Neuronal stem cell (in vitro differentiated cells): ENCODE data around the gene ZDHHC22.

ENCODE experiments used
- DNase-seq: peaks from one replicate; pipeline ENCODE4 v3.0.0-alpha.2; 2013; ENCODE audit warnings: low spot score
- H2AFZ ChIP-seq: one replicate; pipeline ENCODE4 v1.6.1; 2013; ENCODE audit warnings: mild to moderate bottlenecking, low read length, inconsistent platforms
- H2AK5ac ChIP-seq: 2 replicates; pipeline ENCODE4 v1.6.1; 2013; ENCODE audit warnings: low read depth, mild to moderate bottlenecking, inconsistent platforms, low read length, moderate library complexity, mixed read lengths
- H2BK120ac ChIP-seq: 2 replicates; pipeline ENCODE4 v1.6.1; 2013; ENCODE audit warnings: low read depth, mild to moderate bottlenecking, inconsistent platforms, low read length, moderate library complexity, mixed read lengths
- H2BK12ac ChIP-seq: one replicate; pipeline ENCODE4 v1.6.1; 2013; ENCODE audit warnings: low read length, inconsistent platforms
- H2BK15ac ChIP-seq: 2 replicates; pipeline ENCODE4 v1.6.1; 2013; ENCODE audit warnings: mild to moderate bottlenecking, low read length, inconsistent platforms, mixed read lengths
- H2BK5ac ChIP-seq: one replicate; pipeline ENCODE4 v1.6.1; 2013; ENCODE audit warnings: inconsistent platforms, mild to moderate bottlenecking, low read length, moderate library complexity
- H3K14ac ChIP-seq: one replicate; pipeline ENCODE4 v1.6.1; 2013; ENCODE audit warnings: low read length, inconsistent platforms
- H3K18ac ChIP-seq: 2 replicates; pipeline ENCODE4 v1.6.1; 2013; ENCODE audit warnings: low read length, inconsistent platforms
- H3K23ac ChIP-seq: 2 replicates; pipeline ENCODE4 v1.6.1; 2013; ENCODE audit warnings: low read depth, mild to moderate bottlenecking, mixed read lengths, low read length, inconsistent platforms; ENCODE audit not compliant: poor library complexity
- H3K27ac ChIP-seq: replicated peaks from 3 replicates; pipeline ENCODE4 v1.5.1; 2013; ENCODE audit warnings: low read length, inconsistent platforms
- H3K27me3 ChIP-seq, 3 experiments: 2 replicates each; pipeline ENCODE4 v1.6.1; 2013; ENCODE audit warnings: low read length in 3 of 3, mild to moderate bottlenecking in 2 of 3, inconsistent platforms in 1 of 3, low read depth in 1 of 3, mixed read lengths in 1 of 3, moderate library complexity in 1 of 3; ENCODE audit not compliant: control insufficient read depth in 3 of 3, insufficient read depth in 3 of 3
- H3K36me3 ChIP-seq, 2 donors: replicated peaks in 1 of 2; 2 replicates each; pipeline ENCODE4 v1.6.1; 2013; ENCODE audit warnings: low read length in 2 of 2; ENCODE audit not compliant: control insufficient read depth in 2 of 2, insufficient read depth in 2 of 2
- H3K4ac ChIP-seq: 2 replicates; pipeline ENCODE4 v1.6.1; 2013; ENCODE audit warnings: inconsistent platforms, mild to moderate bottlenecking, low read length, moderate library complexity
- H3K4me1 ChIP-seq, 2 donors: 1 replicate in 1 of 2; 2 replicates in 1 of 2; pipeline ENCODE4 v1.6.1; 2013; ENCODE audit warnings: low read length in 2 of 2, low read depth in 1 of 2; ENCODE audit not compliant: control insufficient read depth in 2 of 2, insufficient read depth in 1 of 2
- H3K4me2 ChIP-seq: one replicate; pipeline ENCODE4 v1.6.1; 2013; ENCODE audit warnings: mild to moderate bottlenecking, low read length, inconsistent platforms; ENCODE audit not compliant: insufficient read depth, poor library complexity, severe bottlenecking
- H3K4me3 ChIP-seq, 2 donors: 2 replicates each; pipeline ENCODE4 v1.5.1; 2013; ENCODE audit warnings: low read length in 2 of 2, mild to moderate bottlenecking in 2 of 2, inconsistent platforms in 1 of 2, moderate library complexity in 1 of 2
- H3K79me1 ChIP-seq: one replicate; pipeline ENCODE4 v1.6.1; 2013; ENCODE audit warnings: low read depth, mild to moderate bottlenecking, inconsistent platforms, low read length, moderate library complexity
- H3K9ac ChIP-seq: one replicate; pipeline ENCODE4 v1.6.1; 2013; ENCODE audit warnings: mild to moderate bottlenecking, low read depth, low read length, inconsistent platforms; ENCODE audit not compliant: poor library complexity
- H3K9me3 ChIP-seq, 2 donors: replicated peaks in 1 of 2; 2 replicates each; pipeline versions ENCODE3 to v1.6.1; 2013; ENCODE audit warnings: low read length in 2 of 2, mild to moderate bottlenecking in 2 of 2, inconsistent platforms in 1 of 2, low read depth in 1 of 2, mixed read lengths in 1 of 2, moderate library complexity in 1 of 2; ENCODE audit not compliant: control insufficient read depth in 2 of 2, insufficient read depth in 1 of 2
- H4K8ac ChIP-seq: one replicate; pipeline ENCODE4 v1.6.1; 2013; ENCODE audit warnings: low read depth, mild to moderate bottlenecking, inconsistent platforms, low read length, moderate library complexity
- H4K91ac ChIP-seq: one replicate; pipeline ENCODE4 v1.6.1; 2013; ENCODE audit warnings: low read length, low read depth, mild to moderate bottlenecking, inconsistent platforms; ENCODE audit not compliant: poor library complexity
- WGBS, 2 donors: extraction: QIAGEN DNeasy Blood & Tissue Kit; methylation state at CpG; one replicate each; pipeline ENCODE4 v1.1.7; 2013; ENCODE audit warnings: missing lambda C conversion rate in 2 of 2, mixed read lengths in 1 of 2; ENCODE audit not compliant: insufficient read length in 2 of 2, insufficient replicate concordance in 1 of 2; ENCODE audit errors: extremely low coverage in 2 of 2; 5-methylcytosine and 5-hydroxymethylcytosine counted together

ZDHHC22 gene

GRCh38 chr14:77108753-77109152 lies 32.8 kb downstream of the ZDHHC22 start:
- H3K23ac ChIP-seq: no peak overlapping the region
- no peak overlapping the region for H4K8ac ChIP-seq
- no peaks in the 10 kb centered on the region for H3K27me3 ChIP-seq
- H3K27ac ChIP-seq: no peak overlapping the region
- no peak overlapping the region for H3K4me2 ChIP-seq
- H3K4me3 ChIP-seq: no peak overlapping the region
- DNase-seq: no peak
- H2BK15ac ChIP-seq: no peak overlapping the region
- H3K4ac ChIP-seq: no peak overlapping the region
- no peak overlapping the region for H2AFZ ChIP-seq
- H2BK120ac ChIP-seq: no peak overlapping the region
- H3K36me3 ChIP-seq: peaks cover 8 to 69% of the 10 kb centered on the region in 2 donors
- H2BK5ac ChIP-seq: no peak overlapping the region
- no peak overlapping the region for H2BK12ac ChIP-seq
- no peak overlapping the region for H3K18ac ChIP-seq
- H3K79me1 ChIP-seq: no peaks in the 10 kb centered on the region
- no CpG with 5 or more reads among the region's 2 CpGs for WGBS, 2 donors
- H2AK5ac ChIP-seq: no peak overlapping the region
- H3K4me1 ChIP-seq: peaks cover 9 to 51% of the 10 kb centered on the region in 2 donors
- no peaks in the 10 kb centered on the region for H3K9me3 ChIP-seq
- H3K9ac ChIP-seq: no peak overlapping the region
- H4K91ac ChIP-seq: no peak overlapping the region
- no peak overlapping the region for H3K14ac ChIP-seq

GRCh38 chr14:77107228-77107627 lies 34.4 kb downstream of the ZDHHC22 start:
- Histone ChIP-seq H3K4ac (no peak overlapping the region), H2AK5ac (no peak overlapping the region), H2AFZ (no peak overlapping the region), H3K4me3 (no peak overlapping the region), H3K4me2 (no peak overlapping the region), H3K4me1 (peaks cover 7 to 50% of the 10 kb centered on the region in 2 donors), H3K27ac (no peak overlapping the region), H3K9me3 (no peaks in the 10 kb centered on the region), H4K8ac (no peak overlapping the region), H3K9ac (no peak overlapping the region), H2BK120ac (no peak overlapping the region), H2BK15ac (no peak overlapping the region), H3K14ac (no peak overlapping the region), H3K36me3 (peaks cover 2 to 54% of the 10 kb centered on the region in 2 donors), H4K91ac (no peak overlapping the region), H3K23ac (no peak overlapping the region), H3K18ac (no peak overlapping the region), H2BK12ac (no peak overlapping the region), H3K27me3 (no peaks in the 10 kb centered on the region), H3K79me1 (no peaks in the 10 kb centered on the region), H2BK5ac (no peak overlapping the region)
- no CpG with 5 or more reads among the region's 2 CpGs for WGBS, 2 donors
- no peak for DNase-seq

GRCh38 chr14:77106666-77107065 lies 34.9 kb downstream of the ZDHHC22 start:
- no peaks in the 10 kb centered on the region for H3K27me3 ChIP-seq
- no peak overlapping the region for H3K4me2 ChIP-seq
- H2BK120ac ChIP-seq: no peak overlapping the region
- no peak overlapping the region for H2BK15ac ChIP-seq
- peaks cover 0 to 48% of the 10 kb centered on the region in 2 donors for H3K36me3 ChIP-seq
- no peak overlapping the region for H3K18ac ChIP-seq
- no peak overlapping the region for H3K9ac ChIP-seq
- peaks cover 7 to 44% of the 10 kb centered on the region in 2 donors for H3K4me1 ChIP-seq
- no peak overlapping the region for H3K4ac ChIP-seq
- H3K14ac ChIP-seq: no peak overlapping the region
- H4K8ac ChIP-seq: no peak overlapping the region
- H3K27ac ChIP-seq: no peak overlapping the region
- H3K23ac ChIP-seq: no peak overlapping the region
- no peak overlapping the region for H2AK5ac ChIP-seq
- no peak overlapping the region for H3K4me3 ChIP-seq
- no peak overlapping the region for H4K91ac ChIP-seq
- H2BK12ac ChIP-seq: no peak overlapping the region
- H2AFZ ChIP-seq: no peak overlapping the region
- WGBS, 2 donors: no CpG with 5 or more reads among the region's 3 CpGs
- no peaks in the 10 kb centered on the region for H3K9me3 ChIP-seq
- H2BK5ac ChIP-seq: no peak overlapping the region
- peaks cover 2% of the 10 kb centered on the region for H3K79me1 ChIP-seq
- DNase-seq: no peak

DNA sequence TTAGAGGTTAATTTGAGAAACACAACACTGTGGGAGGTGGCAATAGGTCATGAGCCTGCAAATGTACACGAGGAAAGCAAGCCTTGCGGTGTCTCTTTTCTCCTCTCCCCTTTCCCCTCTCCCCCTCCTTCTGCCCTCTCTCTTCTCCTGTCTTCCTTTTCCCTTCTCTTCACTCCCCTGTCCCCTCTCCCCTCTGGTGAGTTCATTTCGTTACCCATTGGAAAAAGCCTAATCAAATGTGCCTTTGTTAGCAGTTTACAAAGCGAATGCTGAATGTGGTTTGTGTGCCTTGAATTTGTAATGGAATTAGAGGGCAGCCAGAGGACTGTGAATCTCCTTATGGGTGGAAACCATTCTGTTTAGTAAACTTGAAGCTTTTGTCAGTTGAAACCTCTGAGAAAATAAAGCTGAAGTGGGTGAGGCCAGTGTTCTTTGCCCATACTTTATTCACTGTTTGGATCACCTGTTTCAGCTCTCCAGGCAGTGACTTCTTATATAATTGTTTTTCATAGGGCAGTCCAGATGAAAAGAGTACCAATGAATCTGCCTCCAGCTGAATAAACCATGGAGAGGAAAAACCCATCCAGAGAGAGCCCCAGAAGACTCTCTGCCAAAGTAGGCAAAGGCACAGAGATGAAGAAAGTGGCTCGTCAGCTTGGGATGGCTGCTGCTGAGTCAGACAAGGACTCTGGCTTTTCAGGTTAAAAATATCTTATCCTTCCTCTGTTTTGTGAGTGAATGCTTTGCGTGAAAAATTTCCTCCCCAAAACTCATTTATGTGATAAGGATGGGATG lies 36.2 kb downstream of the ZDHHC22 start:
- Histone ChIP-seq H2BK15ac (no peak overlapping the region), H3K14ac (no peak overlapping the region), H2AK5ac (no peak overlapping the region), H3K23ac (no peak overlapping the region), H3K4me2 (no peak overlapping the region), H3K9ac (no peak overlapping the region), H3K4ac (no peak overlapping the region), H3K36me3 (peaks cover 0 to 46% of the 10 kb centered on the region in 2 donors), H4K91ac (no peak overlapping the region), H2AFZ (peak overlapping the region; percentile 15), H3K27me3 (no peaks in the 10 kb centered on the region), H4K8ac (no peak overlapping the region), H3K4me1 (peaks cover 7 to 33% of the 10 kb centered on the region in 2 donors), H2BK12ac (no peak overlapping the region), H3K79me1 (peaks cover 2% of the 10 kb centered on the region), H3K9me3 (no peaks in the 10 kb centered on the region), H2BK5ac (no peak overlapping the region), H3K27ac (no peak overlapping the region), H3K4me3 (no peak overlapping the region), H2BK120ac (no peak overlapping the region), H3K18ac (no peak overlapping the region)
- WGBS, 2 donors: no CpG with 5 or more reads among the region's 6 CpGs
- DNase-seq: no peak
